OCI-LY1 (cell line): ENCODE measurements around the gene ZNF785.

Experiments used
- EZH2 ChIP-seq: fragments of 200-600 bp; sonication (generic), shearing (Covaris generic); IDR thresholded peaks from 2 replicates; pipeline ENCODE4 v1.8.0; 2017; ENCODE audit warnings: borderline replicate concordance, mixed run types, mild to moderate bottlenecking, antibody characterized with exemption, low read length, moderate library complexity, mixed read lengths
- TF ChIP-seq, protein P1 (sequence below): fragments of 200-600 bp; sonication (generic), shearing (Covaris generic); IDR thresholded peaks from 2 replicates; pipeline ENCODE4 v1.5.1; 2017; ENCODE audit warnings: mild to moderate bottlenecking, antibody characterized with exemption, low read length, moderate library complexity, mixed read lengths

- TF ChIP-seq EZH2: no peak
- TF ChIP-seq, protein P1, sequence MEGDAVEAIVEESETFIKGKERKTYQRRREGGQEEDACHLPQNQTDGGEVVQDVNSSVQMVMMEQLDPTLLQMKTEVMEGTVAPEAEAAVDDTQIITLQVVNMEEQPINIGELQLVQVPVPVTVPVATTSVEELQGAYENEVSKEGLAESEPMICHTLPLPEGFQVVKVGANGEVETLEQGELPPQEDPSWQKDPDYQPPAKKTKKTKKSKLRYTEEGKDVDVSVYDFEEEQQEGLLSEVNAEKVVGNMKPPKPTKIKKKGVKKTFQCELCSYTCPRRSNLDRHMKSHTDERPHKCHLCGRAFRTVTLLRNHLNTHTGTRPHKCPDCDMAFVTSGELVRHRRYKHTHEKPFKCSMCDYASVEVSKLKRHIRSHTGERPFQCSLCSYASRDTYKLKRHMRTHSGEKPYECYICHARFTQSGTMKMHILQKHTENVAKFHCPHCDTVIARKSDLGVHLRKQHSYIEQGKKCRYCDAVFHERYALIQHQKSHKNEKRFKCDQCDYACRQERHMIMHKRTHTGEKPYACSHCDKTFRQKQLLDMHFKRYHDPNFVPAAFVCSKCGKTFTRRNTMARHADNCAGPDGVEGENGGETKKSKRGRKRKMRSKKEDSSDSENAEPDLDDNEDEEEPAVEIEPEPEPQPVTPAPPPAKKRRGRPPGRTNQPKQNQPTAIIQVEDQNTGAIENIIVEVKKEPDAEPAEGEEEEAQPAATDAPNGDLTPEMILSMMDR: no peak
Observed at GRCh38 chr16:30558789-30559377, 26.6 kb downstream of the ZNF785 start.
